Metanephros (tissue), 2 donors: Measurements from ENCODE around the gene MXD4. TPM values are rescaled to one million over a fixed set of nuclear protein-coding genes. Genes with fewer than 3 reads are reported as not detected.

Experiments
- small RNA-seq: library from RNA; depleted of rRNA; stranded (forward); fragments of <200 nt; gene quantifications from one replicate; pipeline ENCODE3, GENCODE V24; 2014; ENCODE audit warnings: low replicate concordance
- total RNA-seq: library from RNA; depleted of rRNA; stranded (reverse); fragments of >200 nt; gene quantifications from one replicate; pipeline ENCODE4 v1.2.3, GENCODE V29; 2014

The MXD4 gene, protein sequence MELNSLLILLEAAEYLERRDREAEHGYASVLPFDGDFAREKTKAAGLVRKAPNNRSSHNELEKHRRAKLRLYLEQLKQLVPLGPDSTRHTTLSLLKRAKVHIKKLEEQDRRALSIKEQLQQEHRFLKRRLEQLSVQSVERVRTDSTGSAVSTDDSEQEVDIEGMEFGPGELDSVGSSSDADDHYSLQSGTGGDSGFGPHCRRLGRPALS
- total RNA-seq: 49.5 TPM

DNA sequence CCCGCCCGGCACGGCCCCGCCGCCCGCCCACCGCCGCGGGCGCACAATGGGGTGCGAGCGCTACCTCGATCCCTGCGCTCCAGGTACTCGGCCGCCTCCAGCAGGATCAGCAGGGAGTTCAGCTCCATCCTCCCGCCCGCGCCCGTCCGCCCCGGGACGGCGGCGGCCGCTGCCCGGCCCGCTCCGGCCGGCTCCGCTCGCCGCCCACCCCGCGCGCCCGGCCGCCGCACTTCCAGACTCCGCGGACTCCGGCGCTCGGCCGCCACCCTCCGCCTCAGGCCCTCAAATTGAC, at the start of gene MXD4:
MXD4 (minus strand) TSS at position 257 of the 292 bp plus-strand sequence; CDS start at position 128, 129 bp downstream.

DNA sequence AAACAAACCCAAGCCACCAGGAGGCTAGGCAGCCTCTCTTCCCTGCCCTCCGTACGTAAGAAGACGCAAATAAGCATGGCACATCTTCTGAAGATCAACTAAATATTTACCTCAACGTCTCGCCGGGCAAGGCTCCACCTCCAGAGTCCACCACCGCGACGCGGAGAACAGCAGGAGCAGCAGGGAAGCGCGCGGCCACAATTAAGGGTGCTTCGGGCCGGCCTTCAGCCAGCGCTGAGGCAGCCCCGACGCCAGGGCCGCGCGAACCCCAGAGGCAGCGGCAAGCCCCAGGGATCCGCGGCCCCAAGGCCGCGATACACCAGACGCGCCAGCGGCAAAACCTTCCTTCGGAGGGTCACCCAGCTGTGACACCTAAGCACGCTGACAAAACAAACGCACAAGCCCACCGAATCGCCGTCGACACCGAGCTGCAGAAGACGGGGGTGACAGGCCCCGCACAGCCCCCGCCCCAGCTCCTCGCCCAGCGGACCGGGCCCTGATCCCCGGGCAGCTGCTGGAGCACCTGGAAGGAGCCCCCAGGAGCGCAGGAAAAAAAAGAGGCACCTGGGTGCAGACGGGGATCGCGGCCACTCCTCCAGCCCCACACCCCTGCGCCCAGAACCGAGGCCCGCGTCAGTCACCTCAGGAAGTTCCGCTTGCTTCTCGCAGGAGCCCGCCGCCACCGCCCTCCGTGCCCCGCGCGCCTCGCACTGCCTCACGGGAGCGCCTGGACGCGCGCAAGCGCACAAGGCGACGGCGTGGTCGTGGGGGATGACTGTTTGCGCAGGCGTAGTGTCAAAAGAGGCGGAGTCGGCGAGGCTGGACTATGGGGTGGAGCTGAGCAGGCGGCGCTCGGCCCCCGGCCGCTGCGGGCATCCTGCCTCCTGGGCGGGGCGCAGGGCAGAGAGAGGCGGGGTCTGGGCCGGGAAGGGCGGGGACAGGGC, 20.2 kb downstream of the MXD4 start, which contains the start of the genes HAUS3 and POLN:
HAUS3 (minus strand) TSS at position 712 of the 944 bp plus-strand sequence. CDS start 1,175 bp downstream, outside the sequence.
POLN (minus strand) TSS at position 712 of the 944 bp plus-strand sequence. CDS start 12,890 bp downstream, outside the sequence.

Small RNA genes within 50 kb of the gene (small RNA-seq; reads per million reads assigned to genes)
- gene COX6B1P5: not detected

Other genes starting within 250 kb of the MXD4 start
- gene NAT8L, start 202.8 kb downstream of the MXD4 start, total RNA-seq: 5.4 TPM
- gene HAUS3, start 20.0 kb downstream of the MXD4 start, total RNA-seq: 17.2 TPM
- 6.1 TPM for gene POLN, start 20.0 kb downstream of the MXD4 start, total RNA-seq
- 6.4 TPM for gene ZFYVE28, start 156.5 kb upstream of the MXD4 start, total RNA-seq
- 0.41 TPM for gene CFAP99, start 156.8 kb upstream of the MXD4 start, total RNA-seq
- 51.8 TPM for gene RNF4, start 207.0 kb upstream of the MXD4 start, total RNA-seq